GM11168 (cell line): ENCODE measurements around the gene CEP295NL.
"Not testable (repeated sequence)": the region's sequence is repeated elsewhere in the genome, so short reads cannot be mapped to it uniquely, and the experiment has no call there.

ENCODE experiments used
- in situ Hi-C: fragments of 300-500 bp; cut with MboI; formaldehyde crosslinking; loops from one replicate; pipeline ENCODE4 v1.12.0; 2022; ENCODE audit warnings: low sequenced_read_pairs; ENCODE audit not compliant: unreplicated experiment

The CEP295NL gene

GRCh38 chr17:78872486-78872885, 30.5 kb downstream of the CEP295NL start:
- in situ Hi-C loops = no loop called here

- in situ Hi-C loops = no loop called here
Observed at GRCh38 chr17:78870621-78871020, 32.4 kb downstream of the CEP295NL start.

- in situ Hi-C loops = no loop called here
Observed at GRCh38 chr17:78868391-78868790, 34.6 kb downstream of the CEP295NL start.

GRCh38 chr17:78867046-78867445, 36.0 kb downstream of the CEP295NL start:
- in situ Hi-C loops = not testable (repeated sequence)

GRCh38 chr17:78865682-78866390, 37.2 kb downstream of the CEP295NL start:
- in situ Hi-C loops = no loop called here

DNA sequence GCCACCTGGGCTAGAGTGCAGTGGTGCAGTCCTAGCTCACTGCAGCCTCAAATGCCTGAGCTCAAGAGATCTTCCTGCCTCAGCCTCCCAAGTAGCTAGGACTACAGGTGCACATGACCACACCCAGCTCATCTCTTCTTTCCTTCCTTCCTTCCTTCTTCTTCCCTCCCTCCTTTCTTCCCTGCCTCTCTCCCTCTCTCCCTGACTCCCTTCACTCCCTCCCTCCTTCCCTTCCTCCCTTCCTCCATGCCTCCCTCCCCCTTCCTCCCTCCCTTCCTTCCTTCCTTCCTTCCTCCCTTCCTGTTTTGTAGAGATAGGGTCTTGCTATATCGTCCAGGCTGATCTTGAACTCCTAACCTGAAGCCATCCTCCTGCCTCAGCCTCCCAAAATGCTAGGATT, 38.9 kb downstream of the CEP295NL start:
- in situ Hi-C loops = loop anchor here (5.0 kb wide), 1 partner anchor 103 kb away; no protein-coding TSS in a partner anchor

- in situ Hi-C loops = loop anchor here (5.0 kb wide), 1 partner anchor 105 kb away; no protein-coding TSS in a partner anchor
Observed at GRCh38 chr17:78862073-78863023, 40.7 kb downstream of the CEP295NL start.

GRCh38 chr17:78861229-78861628, 41.8 kb downstream of the CEP295NL start:
- in situ Hi-C loops = loop anchor here (5.0 kb wide), 1 partner anchor 106 kb away; no protein-coding TSS in a partner anchor

DNA sequence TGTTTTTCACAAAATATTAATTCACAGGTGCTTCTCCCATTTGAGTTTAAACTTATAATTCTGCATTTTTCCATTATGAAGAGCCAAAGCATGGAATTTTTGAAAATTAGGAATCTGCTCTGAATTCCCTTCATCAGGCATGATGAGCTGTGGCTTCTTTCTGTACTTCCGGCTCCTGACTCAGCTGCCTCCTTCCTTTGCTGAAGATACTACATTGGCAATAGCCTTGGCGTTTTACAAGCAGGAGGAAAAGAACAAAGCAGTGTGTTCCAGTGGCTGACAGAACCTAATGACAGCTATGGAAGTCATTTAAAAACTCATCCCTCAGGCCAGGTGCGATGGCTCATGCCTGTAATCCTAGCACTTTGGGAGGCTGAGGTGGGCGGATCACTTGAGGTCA, 44.0 kb downstream of the CEP295NL start:
- in situ Hi-C loops = no loop called here

DNA sequence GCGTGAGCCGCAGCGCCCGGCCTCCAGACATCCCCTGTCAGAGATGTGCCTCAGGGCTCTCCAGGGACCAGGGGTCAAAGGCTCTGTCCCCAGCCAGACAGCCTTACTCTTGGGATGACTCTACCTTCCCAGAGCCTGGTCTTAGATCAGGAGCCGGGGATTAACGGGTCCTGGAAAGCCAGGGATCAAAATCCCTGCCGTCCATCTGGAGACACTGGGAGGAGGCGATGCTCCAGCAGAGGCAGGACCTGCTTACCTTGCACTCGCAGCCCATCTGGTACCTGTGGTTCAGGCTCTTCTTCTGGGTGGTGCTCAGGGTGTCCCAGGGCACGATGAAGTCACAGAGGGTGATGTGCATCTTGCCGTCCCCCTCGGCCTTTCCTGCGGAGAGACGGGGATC, 45.7 kb downstream of the CEP295NL start:
- in situ Hi-C loops = no loop called here

DNA sequence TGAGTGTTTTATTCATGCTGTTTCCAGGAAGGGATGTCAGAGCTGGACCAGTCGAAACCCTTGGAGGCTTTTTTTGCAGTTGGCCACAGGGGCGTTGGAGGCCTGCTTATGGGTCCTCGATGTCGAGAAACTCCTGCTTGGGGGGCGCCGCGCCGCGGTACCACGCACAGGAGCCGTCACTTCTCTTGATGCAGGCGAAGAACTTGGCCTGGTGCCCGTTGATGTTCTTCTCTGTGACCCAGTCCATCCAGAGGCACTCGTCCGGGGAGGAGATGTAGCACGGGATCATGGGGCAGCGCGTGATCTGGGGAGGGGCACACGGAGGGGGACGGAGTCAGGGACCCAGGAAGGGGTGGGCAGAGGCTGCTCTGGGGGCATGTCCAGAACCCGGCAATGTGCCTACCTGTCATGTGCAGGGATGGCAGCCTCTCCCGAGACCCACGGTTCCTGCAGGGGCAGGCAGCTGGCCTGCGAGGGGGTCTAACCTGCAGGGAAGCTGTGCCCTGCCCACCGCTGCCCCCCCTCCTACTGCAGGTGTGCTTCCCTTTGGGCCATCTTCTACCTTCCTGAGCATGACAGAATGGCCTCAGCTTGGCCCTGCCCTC, 47.3 kb downstream of the CEP295NL start:
- in situ Hi-C loops = no loop called here

GRCh38 chr17:78854508-78854907, 48.5 kb downstream of the CEP295NL start:
- in situ Hi-C loops = no loop called here

DNA sequence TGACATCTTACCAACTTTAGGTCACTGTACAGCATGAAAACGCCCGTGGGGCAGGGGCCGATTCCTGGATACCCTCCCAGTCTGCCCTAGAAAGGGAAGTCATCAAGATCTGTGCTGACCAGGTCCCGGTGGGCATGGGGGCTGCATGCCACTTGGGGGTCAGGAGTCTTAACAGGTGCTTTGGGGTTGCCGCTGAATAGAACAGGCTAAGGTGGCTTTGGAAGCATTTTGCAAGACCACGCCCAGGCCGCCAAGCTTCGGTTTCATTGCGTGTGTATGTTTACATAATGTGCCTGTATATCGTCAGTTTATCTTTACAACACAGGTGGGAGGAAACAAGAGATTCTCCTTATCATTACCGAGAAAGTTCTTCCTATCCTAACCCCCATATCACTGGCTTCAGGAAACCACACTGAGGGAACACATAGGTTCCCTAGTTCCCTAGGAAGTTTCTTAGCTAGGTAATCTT, 49.0 kb downstream of the CEP295NL start:
- in situ Hi-C loops = no loop called here

- in situ Hi-C loops = no loop called here
Observed at GRCh38 chr17:78852709-78853121, 50.3 kb downstream of the CEP295NL start.

GRCh38 chr17:78849026-78849425, 54.0 kb downstream of the CEP295NL start:
- in situ Hi-C loops = no loop called here

DNA sequence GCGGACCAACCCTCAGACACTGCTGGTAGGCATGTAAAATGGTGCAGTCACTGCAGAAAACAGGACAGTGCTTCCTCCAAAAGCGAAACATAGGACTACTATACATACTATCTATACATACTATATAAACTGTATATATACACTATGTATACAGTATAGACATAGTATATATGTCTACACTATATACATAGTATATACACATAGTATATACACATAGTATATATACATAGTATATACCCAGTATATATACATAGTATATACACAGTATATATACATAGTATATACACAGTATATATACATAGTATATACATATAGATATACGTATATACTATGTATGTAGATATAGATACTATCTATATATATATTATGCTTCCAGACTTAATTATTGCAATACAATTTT, 55.9 kb downstream of the CEP295NL start:
- in situ Hi-C loops = no loop called here

DNA sequence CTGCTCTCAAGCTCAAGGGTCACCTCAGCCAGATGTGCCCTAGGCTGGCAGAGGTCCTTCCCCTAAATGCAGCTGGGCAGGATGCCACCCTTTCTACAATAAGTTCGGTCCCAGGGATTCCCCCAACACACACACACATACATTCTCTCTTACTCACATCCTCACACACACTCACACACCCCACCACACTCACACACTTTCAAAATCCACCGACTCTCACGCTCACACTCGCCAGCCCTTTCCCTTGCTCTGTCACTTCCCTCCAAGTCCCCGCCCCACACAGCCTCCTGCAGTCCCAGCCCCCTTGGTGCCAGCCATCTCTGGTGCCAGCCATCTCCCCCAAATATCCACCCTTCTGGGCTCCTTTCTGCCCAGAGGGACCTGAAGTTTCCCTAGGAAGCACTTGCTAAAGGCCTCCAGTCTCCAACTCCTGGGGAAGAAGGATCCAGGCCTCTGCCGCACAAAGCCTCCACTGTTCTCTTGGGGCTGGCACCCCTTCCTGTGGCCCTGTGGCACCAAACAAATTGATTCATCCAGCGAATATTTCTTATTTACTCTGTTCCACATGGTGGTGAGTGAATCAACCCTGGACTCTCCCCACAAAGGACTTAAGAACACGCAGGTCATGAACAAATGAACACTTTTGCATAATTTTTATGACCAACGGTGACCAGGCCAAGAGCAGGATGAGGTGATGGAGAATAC, 58.5 kb downstream of the CEP295NL start:
- in situ Hi-C loops = no loop called here

- in situ Hi-C loops = no loop called here
Observed at GRCh38 chr17:78842881-78843565, 60.0 kb downstream of the CEP295NL start.

DNA sequence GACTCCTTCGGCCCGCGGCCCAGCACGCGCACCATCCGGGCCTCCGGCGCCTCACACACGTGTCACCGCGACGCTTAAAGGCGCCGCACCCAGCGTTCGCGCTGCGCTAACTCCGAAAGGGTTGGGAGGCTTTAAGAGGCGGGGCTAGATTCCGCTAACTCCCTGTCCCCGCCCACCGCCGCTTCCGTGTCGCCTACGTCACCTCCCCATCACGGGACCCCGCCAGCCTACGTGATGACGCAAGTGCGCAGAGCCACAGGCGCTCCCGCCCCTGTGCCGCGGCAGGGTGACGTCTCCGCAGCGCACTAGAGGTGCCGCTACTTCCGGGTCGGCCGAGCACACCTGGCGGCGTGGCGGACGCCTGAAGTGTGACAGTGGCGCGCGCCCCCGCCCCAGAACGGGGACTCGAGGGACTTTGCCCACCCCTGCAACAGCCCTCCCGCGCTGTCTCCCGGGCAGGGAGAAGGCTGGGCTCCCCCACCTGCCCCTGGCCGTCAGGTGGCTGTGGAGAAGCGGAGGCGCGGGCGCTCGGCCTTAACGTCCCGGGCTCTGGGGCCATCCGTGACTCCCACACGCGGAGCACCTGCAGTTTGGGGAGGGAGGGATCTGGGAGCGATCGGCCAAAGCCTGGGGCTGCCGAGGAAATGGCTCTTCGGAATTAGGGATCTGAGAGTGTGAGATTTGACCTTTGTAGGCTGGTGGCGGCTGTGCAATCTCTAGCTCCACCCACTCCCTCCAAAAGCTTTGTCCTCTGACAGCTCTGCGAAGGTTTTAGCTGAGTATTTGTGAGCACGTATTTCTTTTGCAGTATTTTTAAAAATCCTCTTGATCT, 62.0 kb downstream of the CEP295NL start, which contains the start of gene USP36:
USP36 (minus strand) TSS at position 35 of the 832 bp plus-strand sequence. CDS start 4,451 bp downstream, outside the sequence.
- in situ Hi-C loops = no loop called here
